Measurements from ENCODE around the gene PCF11.
A peak's percentile ranks its signal among the peaks of the same experiment; 100 is the strongest.

PCF11 gene

DNA sequence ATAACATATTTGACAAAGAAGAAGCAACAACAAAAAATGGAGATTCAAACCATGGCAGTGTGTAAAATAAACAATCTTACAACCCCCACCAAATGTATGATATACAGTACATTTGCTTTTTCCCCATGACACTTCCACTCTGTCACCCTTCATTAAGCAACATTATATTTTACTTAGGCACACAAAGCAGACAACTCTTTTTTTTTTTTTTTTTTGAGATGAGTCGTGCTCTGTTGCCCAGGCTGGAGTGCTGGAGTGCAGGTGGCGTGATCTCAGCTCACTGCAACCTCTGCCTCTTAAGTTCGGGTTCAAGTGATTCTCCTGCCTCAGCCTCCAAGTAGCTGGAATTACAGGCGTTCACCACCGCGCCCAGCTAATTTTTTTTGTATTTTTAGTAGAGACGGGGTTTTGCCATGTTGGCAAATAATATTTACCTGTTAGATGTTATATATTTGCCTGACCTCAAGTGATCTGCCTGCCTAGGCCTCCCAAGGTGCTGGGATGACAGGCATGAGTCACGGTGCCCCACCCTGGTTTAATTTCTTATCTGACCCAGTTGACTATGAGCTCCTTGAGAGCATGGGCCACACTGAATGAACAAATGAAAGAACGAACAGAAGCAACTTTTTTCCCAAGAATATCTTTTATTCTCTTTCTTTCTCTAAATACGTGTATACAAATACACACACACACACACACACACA is 5.5 kb upstream of the PCF11 start:
- H3K4me1 ChIP-seq: peaks cover 25% of the 10 kb centered on the region
- no peak overlapping the region for H3K4me3 ChIP-seq
- no peaks in the 10 kb centered on the region for H3K27me3 ChIP-seq
- no peaks in the 10 kb centered on the region for H4K20me1 ChIP-seq
- peak overlapping the region; percentile 40 for H3K4me2 ChIP-seq
- no peaks in the 10 kb centered on the region for H3K9me3 ChIP-seq
- H3K36me3 ChIP-seq: no peaks in the 10 kb centered on the region
- H3K27ac ChIP-seq: no peak overlapping the region
- no peak overlapping the region for H3K9ac ChIP-seq
- TF ChIP-seq Cebpa-rat (IDR thresholded peaks at IDR 0.05): no peak

DNA sequence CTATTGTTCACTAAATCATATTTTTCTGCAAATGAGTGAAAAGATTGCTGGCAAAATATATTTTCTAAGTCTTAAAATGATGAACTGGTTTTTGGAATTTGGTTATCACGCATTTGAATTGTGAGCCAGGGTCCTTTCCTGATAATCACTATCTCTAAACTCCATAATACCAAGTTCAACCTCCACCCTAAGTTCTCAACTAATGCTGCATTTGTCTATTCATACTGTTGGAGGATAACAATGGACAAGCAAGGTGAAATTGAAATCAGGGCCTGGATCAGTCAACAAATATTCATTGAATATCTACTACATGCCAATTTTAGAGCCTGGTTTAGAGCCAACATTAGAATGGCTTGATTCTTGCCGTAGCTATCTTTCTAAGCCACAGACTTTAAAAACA is 4.7 kb upstream of the PCF11 start:
- Histone ChIP-seq H3K9ac (no peak overlapping the region), H3K27ac (no peak overlapping the region), H3K27me3 (no peaks in the 10 kb centered on the region), H3K4me1 (peaks cover 25% of the 10 kb centered on the region), H3K9me3 (no peaks in the 10 kb centered on the region), H3K4me3 (no peak overlapping the region), H3K4me2 (no peak overlapping the region), H4K20me1 (peaks cover under 1% of the 10 kb centered on the region; the same call in 1 of the 2 replicates), H3K36me3 (no peaks in the 10 kb centered on the region)
- TF ChIP-seq Cebpa-rat (IDR thresholded peaks at IDR 0.05): no peak

DNA sequence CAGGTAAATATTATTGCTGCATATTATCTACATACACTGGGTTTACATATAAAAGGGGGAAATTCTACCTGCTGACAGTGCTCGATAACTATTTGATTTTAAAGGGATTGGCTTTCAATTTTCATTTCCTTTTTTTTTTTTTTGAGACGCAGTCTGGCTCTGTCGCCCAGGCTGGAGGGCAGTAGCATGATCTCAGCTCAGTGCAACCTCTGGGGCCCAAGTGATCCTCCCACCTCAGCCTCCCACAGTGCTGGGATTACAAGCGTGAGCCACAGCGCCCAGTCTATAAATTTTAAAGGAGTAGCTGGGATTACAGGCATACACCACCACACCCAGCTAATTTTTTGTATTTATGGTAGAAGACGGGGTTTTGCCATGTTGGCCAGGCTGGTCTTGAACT is 3.2 kb upstream of the PCF11 start:
- no peak overlapping the region for H3K27ac ChIP-seq
- H3K36me3 ChIP-seq: no peaks in the 10 kb centered on the region
- H3K9ac ChIP-seq: no peak overlapping the region
- no peak for TF ChIP-seq Cebpa-rat (IDR thresholded peaks at IDR 0.05)
- H3K4me1 ChIP-seq: peaks cover 25% of the 10 kb centered on the region
- no peaks in the 10 kb centered on the region for H3K9me3 ChIP-seq
- no peaks in the 10 kb centered on the region for H3K27me3 ChIP-seq
- no peak overlapping the region for H3K4me3 ChIP-seq
- peaks cover 15% of the 10 kb centered on the region for H4K20me1 ChIP-seq
- no peak overlapping the region for H3K4me2 ChIP-seq

DNA sequence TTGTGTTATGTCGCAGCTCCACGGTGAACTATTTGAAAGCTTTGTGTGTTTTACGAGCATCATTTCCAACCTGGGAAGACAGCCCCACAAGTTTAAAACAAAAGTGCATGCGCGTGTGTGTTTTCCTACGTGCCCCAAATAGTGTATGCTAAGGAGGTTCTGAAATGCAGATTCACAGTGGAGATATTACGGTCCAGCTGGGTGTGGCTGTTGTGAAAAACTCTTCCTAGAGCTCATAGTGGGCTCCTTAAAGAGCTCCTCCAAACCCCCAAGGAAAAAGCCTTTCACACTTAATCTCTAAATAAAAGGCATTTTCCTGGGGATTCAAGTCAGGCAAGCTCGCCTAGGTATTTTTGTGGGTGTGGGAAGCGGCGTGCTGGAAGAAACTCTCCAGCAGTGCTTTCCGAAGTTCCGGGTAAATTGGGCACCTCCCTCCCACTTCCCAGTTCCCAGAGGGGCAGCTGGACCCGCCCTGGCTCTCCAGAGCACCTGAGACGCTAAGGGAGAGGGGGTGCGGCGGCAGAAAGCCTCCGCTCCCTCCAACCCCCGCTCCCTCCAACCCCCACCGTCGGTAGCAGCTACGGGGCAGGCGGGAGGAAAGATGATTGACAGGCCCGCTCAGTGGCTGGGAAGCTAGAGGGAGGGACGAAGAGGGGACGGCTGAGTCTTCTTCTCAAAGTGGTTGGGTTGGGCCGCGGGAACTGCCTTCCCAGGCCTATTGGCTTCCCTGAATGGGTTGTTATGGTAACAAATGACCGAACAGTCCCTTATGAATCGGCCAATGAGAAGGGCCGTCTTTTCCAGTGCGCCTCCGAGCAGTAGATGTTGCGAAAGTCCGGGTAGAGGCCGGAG is 561 bp upstream of the PCF11 start:
- H3K9ac ChIP-seq: peak overlapping the region; percentile 87
- H3K27me3 ChIP-seq: no peaks in the 10 kb centered on the region
- peak overlapping the region; percentile 83 for H3K4me2 ChIP-seq
- H3K36me3 ChIP-seq: peaks cover 21% of the 10 kb centered on the region; the same call in 1 of the 2 replicates
- H3K27ac ChIP-seq: peak overlapping the region; percentile 83
- H3K4me1 ChIP-seq: peaks cover 35% of the 10 kb centered on the region
- peak overlapping the region; percentile 98 for H3K4me3 ChIP-seq
- H4K20me1 ChIP-seq: peaks cover 41% of the 10 kb centered on the region
- H3K9me3 ChIP-seq: no peaks in the 10 kb centered on the region
- peak; percentile 98 for TF ChIP-seq Cebpa-rat (IDR thresholded peaks at IDR 0.05)

DNA sequence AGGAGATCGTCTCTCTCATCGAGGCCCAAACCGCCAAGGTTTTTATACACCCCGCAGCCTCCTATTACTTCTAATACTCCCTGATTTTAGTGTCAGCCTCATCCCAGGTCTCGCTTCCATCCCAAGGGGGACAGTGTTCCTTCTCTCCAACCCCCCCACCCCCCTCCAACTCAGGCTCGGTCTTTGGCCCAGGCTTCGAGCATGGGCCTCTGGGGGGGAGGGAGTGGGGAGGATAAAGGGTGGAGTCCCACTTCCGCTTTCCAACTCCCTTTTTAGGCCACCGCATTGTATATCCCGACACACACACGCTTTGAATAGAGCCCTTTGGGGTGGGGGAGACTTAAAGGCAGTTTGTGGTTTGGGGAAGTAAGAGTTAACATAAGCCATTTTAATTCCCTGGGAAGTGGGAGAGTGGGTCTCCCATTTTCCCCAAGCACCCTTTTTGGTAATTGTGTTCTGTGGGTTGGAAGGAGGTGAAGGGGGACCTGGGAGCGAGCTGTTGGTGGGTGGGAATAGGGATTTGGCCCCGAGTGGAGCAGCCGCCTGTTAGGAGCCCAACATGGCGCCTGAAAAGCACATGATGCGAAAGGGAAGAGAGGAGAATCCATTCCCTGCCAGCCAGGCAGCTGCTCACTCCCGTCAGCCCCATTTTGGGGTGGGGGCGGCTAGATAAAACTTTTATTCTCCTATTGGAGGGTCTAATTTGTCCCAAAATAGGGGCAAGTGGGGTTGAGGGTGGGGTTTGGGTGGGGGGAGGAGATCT is 844 bp downstream of the PCF11 start:
- peaks cover 23% of the 10 kb centered on the region; the same call in 1 of the 2 replicates for H3K36me3 ChIP-seq
- peaks cover 55% of the 10 kb centered on the region for H4K20me1 ChIP-seq
- H3K4me2 ChIP-seq: peak overlapping the region; percentile 89
- H3K27me3 ChIP-seq: no peaks in the 10 kb centered on the region
- H3K4me1 ChIP-seq: peaks cover 45% of the 10 kb centered on the region
- TF ChIP-seq Cebpa-rat (IDR thresholded peaks at IDR 0.05): no peak
- H3K27ac ChIP-seq: peak overlapping the region; percentile 99
- peak overlapping the region; percentile 98 for H3K4me3 ChIP-seq
- H3K9ac ChIP-seq: peak overlapping the region; percentile 100
- H3K9me3 ChIP-seq: no peaks in the 10 kb centered on the region

DNA sequence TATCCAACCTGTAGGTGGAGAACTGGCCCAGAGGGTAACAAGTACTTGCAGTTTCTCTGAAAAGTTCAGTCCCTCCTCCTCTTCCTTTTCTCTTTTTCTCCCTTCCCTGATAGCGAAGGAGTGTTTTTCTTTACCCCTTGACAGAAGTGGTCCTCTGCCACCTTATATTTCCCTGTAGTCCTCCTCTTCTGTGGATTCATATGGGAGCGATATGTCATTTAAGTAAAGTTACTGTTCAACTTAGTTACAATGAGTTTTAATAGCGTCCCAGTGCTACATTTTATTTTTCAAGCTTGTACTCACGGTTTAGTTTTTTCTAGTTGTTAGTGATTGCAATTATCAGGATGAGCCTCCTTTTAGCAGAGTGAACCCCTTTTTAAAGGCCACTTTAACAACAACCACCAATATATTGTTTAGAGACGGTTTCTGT is 1.4 kb downstream of the PCF11 start:
- TF ChIP-seq Cebpa-rat (IDR thresholded peaks at IDR 0.05): no peak
- H3K27ac ChIP-seq: peak overlapping the region; percentile 99
- peak overlapping the region; percentile 98 for H3K4me3 ChIP-seq
- H3K36me3 ChIP-seq: peaks cover 27% of the 10 kb centered on the region; the same call in 1 of the 2 replicates
- peaks cover 61% of the 10 kb centered on the region for H4K20me1 ChIP-seq
- H3K4me1 ChIP-seq: peaks cover 47% of the 10 kb centered on the region
- H3K9ac ChIP-seq: peak overlapping the region; percentile 100
- no peaks in the 10 kb centered on the region for H3K27me3 ChIP-seq
- H3K9me3 ChIP-seq: no peaks in the 10 kb centered on the region
- H3K4me2 ChIP-seq: peak overlapping the region; percentile 89

DNA sequence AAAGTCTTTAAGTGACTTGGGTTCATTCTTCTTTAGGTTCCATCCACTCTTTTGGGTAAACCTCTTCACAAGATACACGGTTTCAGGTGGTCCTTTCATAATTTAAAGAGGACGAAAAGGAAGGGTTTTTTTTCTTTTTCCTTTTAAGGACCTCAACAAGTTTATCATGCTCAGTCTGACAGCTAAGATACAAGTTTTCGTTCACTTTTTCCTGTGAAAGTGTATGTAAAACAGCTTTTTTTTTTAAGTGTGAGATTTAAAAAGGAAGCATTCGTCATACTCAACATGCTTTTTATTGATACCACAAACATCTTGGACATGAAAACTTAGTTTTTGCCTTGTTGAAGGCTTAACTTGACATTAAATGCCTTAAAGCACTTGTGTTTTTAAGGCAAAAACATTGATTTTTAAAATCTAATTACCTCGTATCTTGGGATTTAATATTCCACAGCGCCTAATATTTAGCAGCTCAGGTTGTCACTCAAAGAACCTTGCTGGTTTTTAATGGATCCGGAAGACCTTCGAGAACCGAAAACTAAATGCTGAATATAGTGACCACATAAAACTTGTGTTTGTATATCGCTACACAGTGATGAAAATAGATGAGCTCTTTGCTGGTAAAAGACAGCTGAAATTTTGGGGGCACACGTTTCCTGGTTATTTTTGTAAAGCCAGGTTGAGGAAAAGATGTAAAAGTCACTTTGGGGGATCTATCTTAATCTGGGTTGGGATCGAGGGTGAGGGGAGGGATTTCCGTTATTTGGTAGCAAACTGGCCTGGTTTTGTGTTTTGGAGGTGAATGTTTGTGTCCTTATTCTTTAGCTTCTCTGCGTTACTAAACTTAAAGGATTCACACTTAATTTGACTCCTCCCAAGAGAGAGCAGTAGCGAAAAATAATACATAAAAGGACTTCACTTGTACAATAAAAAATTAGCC is 2.3 kb downstream of the PCF11 start:
- H4K20me1 ChIP-seq: peaks cover 70% of the 10 kb centered on the region
- no peaks in the 10 kb centered on the region for H3K27me3 ChIP-seq
- H3K9ac ChIP-seq: peak overlapping the region; percentile 100
- TF ChIP-seq Cebpa-rat (IDR thresholded peaks at IDR 0.05): no peak
- H3K27ac ChIP-seq: peak overlapping the region; percentile 99; the same call in 1 of the 2 replicates
- peaks cover 34% of the 10 kb centered on the region; the same call in 1 of the 2 replicates for H3K36me3 ChIP-seq
- H3K9me3 ChIP-seq: no peaks in the 10 kb centered on the region
- peaks cover 47% of the 10 kb centered on the region for H3K4me1 ChIP-seq
- peak overlapping the region; percentile 89 for H3K4me2 ChIP-seq
- H3K4me3 ChIP-seq: peak overlapping the region; percentile 98

DNA sequence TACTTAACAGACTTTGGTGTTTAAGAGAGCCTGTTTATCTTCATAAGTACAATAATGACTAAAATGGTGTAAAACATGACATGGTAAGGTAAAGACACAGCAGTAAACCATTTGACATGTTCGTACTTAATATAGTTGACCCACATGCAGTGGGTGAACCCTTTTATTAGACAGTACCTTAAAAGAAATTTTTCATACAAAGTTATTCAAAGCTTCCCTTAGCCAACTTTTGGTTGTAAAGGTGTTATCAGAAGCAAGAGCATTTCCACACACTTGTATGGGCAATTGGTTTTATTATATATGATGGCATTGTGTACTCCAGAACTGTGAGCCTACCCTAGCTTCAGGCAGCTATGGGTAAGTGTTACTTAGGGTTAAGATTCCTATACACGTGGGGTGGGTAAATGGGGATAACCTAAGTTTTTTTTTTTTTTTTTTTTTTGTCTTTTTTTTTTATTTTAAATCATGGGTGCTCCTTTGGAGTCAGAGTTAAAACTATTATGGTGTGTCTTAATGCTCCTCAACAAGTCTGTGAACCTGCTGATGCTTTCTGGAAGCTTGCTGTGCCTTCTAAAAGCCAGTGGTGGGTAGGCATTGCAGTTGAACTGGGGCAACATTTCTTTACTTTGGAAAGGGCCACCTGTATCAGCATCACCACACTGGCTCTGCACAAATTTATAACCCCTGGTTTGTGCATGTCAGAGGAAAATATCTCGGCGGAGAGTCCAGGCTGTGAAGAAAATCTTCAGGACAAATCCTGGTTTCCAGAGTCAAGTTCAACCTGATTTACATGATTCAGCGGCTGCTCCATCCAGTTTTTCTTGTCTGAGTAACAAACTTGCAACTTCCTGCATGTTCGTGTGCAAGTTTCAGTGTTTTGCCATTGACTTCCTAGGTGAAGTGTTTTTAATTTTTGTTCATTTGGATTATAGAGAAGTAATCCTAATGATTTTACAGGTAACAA is 3.3 kb downstream of the PCF11 start:
- Histone ChIP-seq H3K4me2 (peak overlapping the region; percentile 89), H3K4me1 (peaks cover 47% of the 10 kb centered on the region), H3K9ac (peak overlapping the region; percentile 100), H3K27ac (no peak overlapping the region), H3K36me3 (peaks cover 43% of the 10 kb centered on the region), H3K4me3 (peak overlapping the region; percentile 98), H3K9me3 (no peaks in the 10 kb centered on the region), H4K20me1 (peaks cover 78% of the 10 kb centered on the region), H3K27me3 (no peaks in the 10 kb centered on the region)
- TF ChIP-seq Cebpa-rat (IDR thresholded peaks at IDR 0.05): no peak

Measured in BLaER1 (cell line).